SK-N-SH (cell line): ENCODE results near the gene CENPV. TPM values are rescaled to one million over a fixed set of nuclear protein-coding genes. Genes with fewer than 3 reads are reported as not detected.

Experiments
- CTCF ChIA-PET: fragments of 300-600, 350-600 bp; formaldehyde crosslinking; extraction: SDS; loops from one replicate; lab custom pipeline; 2021; lab: Yijun Ruan, JAX
- POLR2A ChIA-PET: fragments of 350-600 bp; sonication (Branson Sonifier 250); formaldehyde crosslinking; extraction: SDS; loops from one replicate; lab custom pipeline; 2020; ENCODE audit warnings: antibody characterized with exemption, inconsistent platforms; lab: Yijun Ruan, JAX
- DNase-seq: peaks from one replicate; pipeline ENCODE4 v3.0.0; 2012
- H2AFZ ChIP-seq: fragments of 200-600 bp; sonication (generic); 2 replicates; pipeline ENCODE4 v1.8.1; 2016; ENCODE audit warnings: antibody characterized with exemption, mild to moderate bottlenecking, low read depth
- H3F3A ChIP-seq: fragments of 200-600 bp; sonication (generic); replicated peaks from 2 replicates; pipeline ENCODE3; 2016; ENCODE audit warnings: antibody characterized with exemption, mild to moderate bottlenecking; ENCODE audit not compliant: insufficient read depth
- H3K27ac ChIP-seq, 2 experiments: fragments of 200-500 bp in 1 of 2; fragments of 200-600 bp in 1 of 2; sonication (Bioruptor generic) in 1 of 2; sonication (generic), shearing (Covaris generic) in 1 of 2; 2 replicates each; pipeline versions ENCODE4 v1.5.1 to v1.6.1; 2014 to 2016; ENCODE audit warnings: low read depth in 2 of 2, inconsistent platforms in 1 of 2, low read length in 1 of 2, mild to moderate bottlenecking in 1 of 2, mixed read lengths in 1 of 2
- H3K27me3 ChIP-seq: fragments of 200-600 bp; sonication (generic), shearing (Covaris generic); 2 replicates; pipeline ENCODE4 v1.6.1; 2016; ENCODE audit warnings: mixed run types; ENCODE audit not compliant: insufficient read depth
- H3K36me3 ChIP-seq, 2 experiments: fragments of 200-500 bp in 1 of 2; fragments of 200-600 bp in 1 of 2; sonication (Bioruptor generic) in 1 of 2; sonication (generic) in 1 of 2; replicated peaks in 1 of 2; 2 replicates each; pipeline versions ENCODE3 to v1.5.1; 2014 to 2016; ENCODE audit warnings: low read length in 1 of 2, mild to moderate bottlenecking in 1 of 2; ENCODE audit not compliant: insufficient read depth in 2 of 2, control insufficient read depth in 1 of 2
- H3K4me1 ChIP-seq, 2 experiments: fragments of 200-500 bp in 1 of 2; fragments of 200-600 bp in 1 of 2; sonication (Bioruptor generic) in 1 of 2; sonication (generic), shearing (Covaris generic) in 1 of 2; 2 replicates each; pipeline versions ENCODE4 v1.5.1 to v1.6.1; 2014 to 2016; ENCODE audit warnings: low read depth in 1 of 2, low read length in 1 of 2, mixed run types in 1 of 2; ENCODE audit not compliant: insufficient read depth in 2 of 2, control insufficient read depth in 1 of 2
- H3K4me2 ChIP-seq: fragments of 200-600 bp; sonication (generic), shearing (Covaris generic); 2 replicates; pipeline ENCODE4 v1.6.1; 2017; ENCODE audit warnings: mixed run types
- H3K4me3 ChIP-seq, 2 experiments: fragments of 200-500 bp in 1 of 2; fragments of 200-600 bp in 1 of 2; sonication (Bioruptor generic) in 1 of 2; sonication (generic), shearing (Covaris generic) in 1 of 2; 2 replicates each; pipeline versions ENCODE4 v1.5.1 to v1.8.1; 2014 to 2016; ENCODE audit warnings: low read depth in 2 of 2, inconsistent platforms in 1 of 2, low read length in 1 of 2, mild to moderate bottlenecking in 1 of 2, mixed read lengths in 1 of 2, moderate library complexity in 1 of 2
- H3K79me2 ChIP-seq: fragments of 200-600 bp; sonication (generic); 2 replicates; pipeline ENCODE4 v1.8.1; 2017; ENCODE audit warnings: mild to moderate bottlenecking; ENCODE audit not compliant: insufficient read depth
- H3K9ac ChIP-seq: fragments of 200-600 bp; sonication (generic); 2 replicates; pipeline ENCODE4 v1.6.1; 2017; ENCODE audit warnings: mixed run types
- H3K9me2 ChIP-seq: fragments of 200-600 bp; sonication (generic); 2 replicates; pipeline ENCODE4 v1.6.1; 2017; ENCODE audit warnings: mixed run types
- H3K9me3 ChIP-seq: fragments of 200-600 bp; sonication (generic); 2 replicates; pipeline ENCODE4 v1.6.1; 2017; ENCODE audit warnings: mixed run types, mild to moderate bottlenecking, moderate library complexity
- H4K20me1 ChIP-seq: fragments of 200-600 bp; sonication (generic); 2 replicates; pipeline ENCODE4 v1.6.1; 2017; ENCODE audit warnings: mild to moderate bottlenecking, mixed run types; ENCODE audit not compliant: insufficient read depth
- CHD2 ChIP-seq: fragments of 150-350 bp; IDR thresholded peaks from 2 replicates; pipeline ENCODE4 v1.6.1; 2018; ENCODE audit warnings: low read length; ENCODE audit not compliant: partially characterized antibody
- CTCF ChIP-seq: fragments of 200-600 bp; sonication (generic); IDR thresholded peaks from 2 replicates; pipeline ENCODE4 v1.6.1; 2017; ENCODE audit warnings: antibody characterized with exemption, mild to moderate bottlenecking, moderate library complexity
- EP300 ChIP-seq, 2 experiments: IDR thresholded peaks; 2 replicates each; pipeline versions ENCODE4 v1.4.0 to v1.6.1; 2012; ENCODE audit warnings: borderline replicate concordance in 1 of 2, low read depth in 1 of 2, low read length in 1 of 2
- FOSL2 ChIP-seq: IDR thresholded peaks from 2 replicates; pipeline ENCODE4 v1.4.0; 2012; ENCODE audit warnings: low read depth, mild to moderate bottlenecking, moderate library complexity, borderline replicate concordance
- GATA2 ChIP-seq: sonication (generic); formaldehyde crosslinking; IDR thresholded peaks from 2 replicates; pipeline ENCODE4 v1.5.0; 2020; ENCODE audit warnings: mild to moderate bottlenecking, missing genetic modification reagents
- RCOR1 ChIP-seq: fragments of 150-350 bp; IDR thresholded peaks from 2 replicates; pipeline ENCODE4 v1.6.1; 2017; ENCODE audit warnings: antibody characterized with exemption, low read length
- TAF1 ChIP-seq: IDR thresholded peaks from 2 replicates; pipeline ENCODE4 v1.6.1; 2012; ENCODE audit warnings: low read depth, mild to moderate bottlenecking, low read length, moderate library complexity, borderline replicate concordance
- TCF12 ChIP-seq: IDR thresholded peaks from 2 replicates; pipeline ENCODE4 v1.4.0; 2012
- TEAD4 ChIP-seq: IDR thresholded peaks from 2 replicates; pipeline ENCODE4 v1.4.0; 2012; ENCODE audit warnings: mild to moderate bottlenecking, borderline replicate concordance; ENCODE audit not compliant: insufficient read depth
- USF1 ChIP-seq: IDR thresholded peaks from 2 replicates; pipeline ENCODE4 v1.4.0; 2012; ENCODE audit warnings: low read depth, borderline replicate concordance
- USF2 ChIP-seq: fragments of 150-350 bp; IDR thresholded peaks from 2 replicates; pipeline ENCODE4 v1.6.1; 2017; ENCODE audit warnings: antibody characterized with exemption, low read length, low read depth, borderline replicate concordance
- ZBTB33 ChIP-seq: IDR thresholded peaks from 2 replicates; pipeline ENCODE4 v1.4.0; 2012; ENCODE audit warnings: low read depth, borderline replicate concordance
- WGBS: methylation state at CpG from one replicate; pipeline ENCODE4 v1.1.6; 2017; ENCODE audit warnings: low lambda C conversion rate; 5-methylcytosine and 5-hydroxymethylcytosine counted together
- polyA plus RNA-seq, 3 experiments: library from polyadenylated mRNA; depleted of rRNA; stranded (reverse); fragments of >200 nt; gene quantifications; 2 replicates each; pipeline ENCODE4 v1.2.3, GENCODE V29; 2012

Gene CENPV
- polyA plus RNA-seq (2012; rRNA removed), result 92.3 and 97.7 TPM in 2 replicates
- polyA plus RNA-seq (2012; cell fraction: cytosol; rRNA removed), result 90.2 and 92.4 TPM in 2 replicates
- 130 and 200 TPM in 2 replicates for polyA plus RNA-seq (2012; cell fraction: nucleus; rRNA removed)

GRCh38 chr17:16353317-16354174 is at the start of gene CENPV:
CENPV (minus strand) TSS chr17:16353469; CDS start chr17:16353436, 33 bp downstream.
- peak within 1 kb of the TSS; percentile 79 to 80 for H3K27ac ChIP-seq
- no peaks in the 10 kb centered on the region for H4K20me1 ChIP-seq
- H3F3A ChIP-seq, result peaks cover 12% of the 10 kb centered on the region
- peak within 1 kb of the TSS; percentile 91 for H3K9ac ChIP-seq
- H2AFZ ChIP-seq, result peak within 1 kb of the TSS; percentile 93; the same call in 1 of the 2 replicates
- peaks cover 39% of the 10 kb centered on the region for H3K79me2 ChIP-seq
- peaks cover 13 to 17% of the 10 kb centered on the region in 2 experiments for H3K36me3 ChIP-seq
- ChIA-PET CTCF (interaction anchor here (0.6 to 8.8 kb wide), 13 partner anchors 9 to 500 kb away, joined by 3 to 94 read pairs (median 3); partner anchors contain the start of gene UBB), POLR2A (interaction anchor here (0.6 to 2.3 kb wide), 6 partner anchors 11 to 182 kb away, joined by 3 to 22 read pairs (median 8); partner anchors contain the start of gene UBB)
- no peaks in the 10 kb centered on the region for H3K9me2 ChIP-seq
- peak within 1 kb of the TSS; percentile 65 to 84 for H3K4me3 ChIP-seq
- no peaks in the 10 kb centered on the region for H3K9me3 ChIP-seq
- no peak for TF ChIP-seq USF1
- peak; percentile 19 for TF ChIP-seq CTCF
- H3K4me1 ChIP-seq, result no peaks in the 10 kb centered on the region; a peak in 2 of 4 replicates
- 73% methylated on average over 25 of the region's 83 CpGs for WGBS
- DNase-seq, result peak; percentile 95
- no peaks in the 10 kb centered on the region for H3K27me3 ChIP-seq
- H3K4me2 ChIP-seq, result peak within 1 kb of the TSS; percentile 90

- Histone ChIP-seq H3K9me2 (no peaks in the 10 kb centered on the region), H2AFZ (no peak overlapping the region), H3K4me1 (peaks cover 0 to 12% of the 10 kb centered on the region in 2 experiments; a peak in 2 of 4 replicates), H3K4me3 (no peak overlapping the region), H3K4me2 (no peak overlapping the region), H3K9me3 (no peaks in the 10 kb centered on the region), H3K9ac (no peak overlapping the region), H4K20me1 (no peaks in the 10 kb centered on the region), H3K36me3 (no peaks in the 10 kb centered on the region), H3F3A (no peaks in the 10 kb centered on the region), H3K27me3 (no peaks in the 10 kb centered on the region), H3K79me2 (no peaks in the 10 kb centered on the region), H3K27ac (peak overlapping the region in 1 of 2 experiments; percentile 39; a peak in 1 of 4 replicates)
- CTCF ChIA-PET, result interaction anchor here (0.6 kb wide), 2 partner anchors 9 to 54 kb away, joined by 3 to 4 read pairs; no protein-coding TSS in a partner anchor
- WGBS, result 41% methylated on average over 9 of the region's 9 CpGs
- POLR2A ChIA-PET, result interaction anchor here (1.0 kb wide), 1 partner anchor 40 kb away, joined by 3 read pairs; no protein-coding TSS in a partner anchor
- peak; percentile 95 for TF ChIP-seq RCOR1
- no peak for TF ChIP-seq USF2
- peak; percentile 47 for TF ChIP-seq TCF12
- no peak for TF ChIP-seq TAF1
- peak in 1 of 2 experiments; percentile 63; a peak in 1 of 4 replicates for TF ChIP-seq EP300 (IDR thresholded peaks at IDR 0.05; ENCODE audit: borderline replicate concordance in 1 of 2, low read depth in 1 of 2, low read length in 1 of 2)
- peak; percentile 19; the same call in 1 of the 2 replicates for TF ChIP-seq FOSL2
- no peak for TF ChIP-seq TEAD4
- peak; percentile 92 for TF ChIP-seq GATA2 (CRISPR knock-in tag)
- no peak for TF ChIP-seq ZBTB33
- peak; percentile 43 for TF ChIP-seq CHD2
- peak; percentile 61 for DNase-seq
Measured at GRCh38 chr17:16398270-16399267, 45.3 kb upstream of the CENPV start.
